Measurements from ENCODE around the gene SLC9A3.

The SLC9A3 gene

DNA sequence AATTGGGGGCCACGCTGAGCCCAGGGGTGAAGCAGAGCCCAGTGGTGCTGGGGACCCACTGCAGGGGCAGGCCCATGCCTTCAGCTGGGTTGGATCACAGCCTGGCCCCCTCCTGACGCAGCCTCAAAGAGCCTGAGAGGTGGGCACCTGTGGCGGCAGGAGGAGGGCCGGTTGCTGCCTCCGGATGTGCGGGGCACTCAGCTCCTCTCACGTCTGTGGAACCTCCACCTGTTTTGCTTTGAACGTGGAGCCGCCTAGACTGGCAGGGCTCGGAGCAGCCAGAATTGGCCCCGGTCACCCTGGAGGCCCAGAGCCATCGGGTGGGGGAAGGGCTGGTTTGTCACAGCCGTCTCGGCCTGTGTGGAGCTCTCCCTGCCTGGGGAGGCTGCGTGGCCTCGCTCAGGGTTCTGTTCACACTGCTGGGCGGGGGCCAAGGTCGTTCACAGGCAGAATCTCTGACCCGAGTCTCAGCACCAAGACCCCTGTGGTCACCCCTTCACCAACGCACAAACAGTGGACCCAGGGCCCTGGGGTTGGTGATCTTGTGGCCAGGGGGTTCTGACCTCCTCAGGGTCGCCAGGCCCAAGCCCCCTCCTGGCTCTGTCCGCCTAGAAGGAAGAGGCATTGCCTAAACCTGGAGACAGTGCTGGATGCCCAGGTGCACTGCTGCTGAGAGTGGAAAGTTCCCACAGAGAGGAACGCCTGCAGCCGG, 9.2 kb upstream of the SLC9A3 start:
- Histone ChIP-seq H3K4me1 (ENCODE audit: insufficient read depth, low read length) (no peaks in the 10 kb centered on the region), H3K27ac (ENCODE audit: low read length) (no peak overlapping the region), H3K79me2 (ENCODE audit: insufficient read depth, low read length) (no peaks in the 10 kb centered on the region), H3K9ac (ENCODE audit: low read depth, low read length) (no peak overlapping the region), H3K36me3 (ENCODE audit: insufficient read depth, low read length) (no peaks in the 10 kb centered on the region), H3K27me3 (ENCODE audit: insufficient read depth, low read length, poor library complexity) (no peaks in the 10 kb centered on the region), H3K4me2 (ENCODE audit: insufficient read depth, low read length) (no peak overlapping the region), H2AFZ (ENCODE audit: low read depth, low read length) (no peak overlapping the region), H4K20me1 (ENCODE audit: insufficient read depth, low read length) (no peaks in the 10 kb centered on the region), H3K4me3 (ENCODE audit: low read depth in 1 of 2, low read length in 2 of 2) (no peak overlapping the region), H3K9me3 (ENCODE audit: insufficient read depth, low read length, severe bottlenecking) (no peaks in the 10 kb centered on the region)
- DNase-seq (no peak), ATAC-seq (ENCODE audit: insufficient read depth, low read depth) (no peak)
- TF ChIP-seq EZH2 (IDR thresholded peaks at IDR 0.05; ENCODE audit: borderline replicate concordance, low read depth, low read length, severe bottlenecking), result no peak
- TF ChIP-seq, protein P1, sequence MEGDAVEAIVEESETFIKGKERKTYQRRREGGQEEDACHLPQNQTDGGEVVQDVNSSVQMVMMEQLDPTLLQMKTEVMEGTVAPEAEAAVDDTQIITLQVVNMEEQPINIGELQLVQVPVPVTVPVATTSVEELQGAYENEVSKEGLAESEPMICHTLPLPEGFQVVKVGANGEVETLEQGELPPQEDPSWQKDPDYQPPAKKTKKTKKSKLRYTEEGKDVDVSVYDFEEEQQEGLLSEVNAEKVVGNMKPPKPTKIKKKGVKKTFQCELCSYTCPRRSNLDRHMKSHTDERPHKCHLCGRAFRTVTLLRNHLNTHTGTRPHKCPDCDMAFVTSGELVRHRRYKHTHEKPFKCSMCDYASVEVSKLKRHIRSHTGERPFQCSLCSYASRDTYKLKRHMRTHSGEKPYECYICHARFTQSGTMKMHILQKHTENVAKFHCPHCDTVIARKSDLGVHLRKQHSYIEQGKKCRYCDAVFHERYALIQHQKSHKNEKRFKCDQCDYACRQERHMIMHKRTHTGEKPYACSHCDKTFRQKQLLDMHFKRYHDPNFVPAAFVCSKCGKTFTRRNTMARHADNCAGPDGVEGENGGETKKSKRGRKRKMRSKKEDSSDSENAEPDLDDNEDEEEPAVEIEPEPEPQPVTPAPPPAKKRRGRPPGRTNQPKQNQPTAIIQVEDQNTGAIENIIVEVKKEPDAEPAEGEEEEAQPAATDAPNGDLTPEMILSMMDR (IDR thresholded peaks at IDR 0.05; ENCODE audit: borderline replicate concordance, extremely low read depth, low read length, poor library complexity, severe bottlenecking), result no peak

DNA sequence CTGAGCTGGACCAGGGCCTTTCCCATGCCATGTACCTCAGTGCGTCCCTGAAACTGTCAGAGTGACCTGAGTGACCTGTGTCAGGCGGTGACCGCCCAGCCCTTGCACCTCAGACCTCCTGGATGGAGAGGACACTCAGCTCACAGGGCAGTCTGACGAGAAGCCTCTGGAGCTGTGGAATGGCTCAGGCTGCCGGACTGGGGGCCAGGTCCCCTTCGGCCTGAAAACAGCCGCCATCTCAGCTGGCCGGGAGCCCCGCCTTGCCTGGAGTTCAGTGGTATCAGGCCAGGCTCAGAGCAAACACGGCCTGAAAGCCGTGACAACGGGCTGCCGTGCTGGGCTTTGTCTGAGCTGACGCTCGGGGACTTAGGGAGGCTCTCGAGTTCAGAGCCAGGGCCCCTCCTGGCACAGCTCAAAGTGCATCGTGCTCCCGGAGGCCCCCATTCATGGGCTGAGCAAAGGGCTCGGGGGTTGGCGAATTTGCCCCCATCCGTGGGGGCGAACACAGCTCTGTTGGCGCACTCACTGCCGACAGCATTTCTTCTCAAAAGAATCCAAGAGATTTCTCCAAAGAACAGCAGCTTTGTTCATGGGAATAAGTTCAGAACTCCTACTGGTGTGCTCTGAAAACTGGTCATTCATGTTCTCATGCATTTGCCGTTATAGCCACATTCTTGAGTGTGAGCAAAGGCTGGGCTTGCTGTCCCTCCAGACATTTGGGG, 8.4 kb upstream of the SLC9A3 start:
- no peaks in the 10 kb centered on the region for H3K27me3 ChIP-seq (ENCODE audit: insufficient read depth, low read length, poor library complexity)
- no peaks in the 10 kb centered on the region for H3K4me1 ChIP-seq (ENCODE audit: insufficient read depth, low read length)
- no peak overlapping the region for H3K4me3 ChIP-seq (ENCODE audit: low read depth in 1 of 2, low read length in 2 of 2)
- DNase-seq (no peak), ATAC-seq (ENCODE audit: insufficient read depth, low read depth) (no peak)
- no peaks in the 10 kb centered on the region for H4K20me1 ChIP-seq (ENCODE audit: insufficient read depth, low read length)
- H3K4me2 ChIP-seq (ENCODE audit: insufficient read depth, low read length), result no peak overlapping the region
- H3K27ac ChIP-seq (ENCODE audit: low read length), result no peak overlapping the region
- H3K9me3 ChIP-seq (ENCODE audit: insufficient read depth, low read length, severe bottlenecking), result no peaks in the 10 kb centered on the region
- no peaks in the 10 kb centered on the region for H3K79me2 ChIP-seq (ENCODE audit: insufficient read depth, low read length)
- H3K36me3 ChIP-seq (ENCODE audit: insufficient read depth, low read length), result no peaks in the 10 kb centered on the region
- TF ChIP-seq EZH2 (IDR thresholded peaks at IDR 0.05; ENCODE audit: borderline replicate concordance, low read depth, low read length, severe bottlenecking), result no peak
- TF ChIP-seq, protein P1 (IDR thresholded peaks at IDR 0.05; ENCODE audit: borderline replicate concordance, extremely low read depth, low read length, poor library complexity, severe bottlenecking), result no peak
- no peak overlapping the region for H3K9ac ChIP-seq (ENCODE audit: low read depth, low read length)
- H2AFZ ChIP-seq (ENCODE audit: low read depth, low read length), result no peak overlapping the region

DNA sequence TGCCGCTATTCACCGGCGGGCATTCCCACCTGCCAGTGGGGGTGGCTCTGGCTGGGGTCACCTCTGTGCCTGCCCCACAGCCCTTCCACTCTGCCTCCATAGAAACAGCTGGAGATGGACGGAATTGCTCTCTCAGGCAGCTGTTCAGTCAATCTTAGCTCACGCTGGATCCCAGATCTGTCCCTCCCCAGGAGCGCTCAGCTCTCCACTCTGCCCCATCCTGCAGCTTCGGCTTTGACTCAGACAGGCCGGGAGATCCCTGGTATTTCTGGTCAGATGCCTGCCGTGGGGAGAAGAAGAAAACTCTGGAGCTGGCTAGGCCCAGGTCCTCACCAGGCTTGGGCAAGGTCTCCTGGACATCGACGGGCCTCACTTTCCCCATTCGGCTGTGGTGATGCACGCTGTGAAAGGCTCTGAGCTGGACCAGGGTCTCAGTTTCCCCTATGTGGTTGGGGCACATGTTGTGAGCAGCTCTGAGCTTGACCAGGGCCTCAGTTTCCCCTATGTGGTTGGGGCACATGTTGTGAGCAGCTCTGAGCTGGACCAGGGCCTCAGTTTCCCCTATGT, 7.6 kb upstream of the SLC9A3 start:
- Histone ChIP-seq H3K4me2 (ENCODE audit: insufficient read depth, low read length) (no peak overlapping the region), H3K27ac (ENCODE audit: low read length) (no peak overlapping the region), H3K36me3 (ENCODE audit: insufficient read depth, low read length) (no peaks in the 10 kb centered on the region), H3K9me3 (ENCODE audit: insufficient read depth, low read length, severe bottlenecking) (no peaks in the 10 kb centered on the region), H3K9ac (ENCODE audit: low read depth, low read length) (no peak overlapping the region), H3K4me3 (ENCODE audit: low read depth in 1 of 2, low read length in 2 of 2) (no peak overlapping the region), H4K20me1 (ENCODE audit: insufficient read depth, low read length) (no peaks in the 10 kb centered on the region), H2AFZ (ENCODE audit: low read depth, low read length) (no peak overlapping the region), H3K4me1 (ENCODE audit: insufficient read depth, low read length) (peaks cover 5% of the 10 kb centered on the region), H3K27me3 (ENCODE audit: insufficient read depth, low read length, poor library complexity) (no peaks in the 10 kb centered on the region), H3K79me2 (ENCODE audit: insufficient read depth, low read length) (no peaks in the 10 kb centered on the region)
- no peak for TF ChIP-seq EZH2 (IDR thresholded peaks at IDR 0.05; ENCODE audit: borderline replicate concordance, low read depth, low read length, severe bottlenecking)
- TF ChIP-seq, protein P1 (IDR thresholded peaks at IDR 0.05; ENCODE audit: borderline replicate concordance, extremely low read depth, low read length, poor library complexity, severe bottlenecking), result no peak
- ATAC-seq (ENCODE audit: insufficient read depth, low read depth), result no peak
- DNase-seq, result no peak

Measured in DND-41 (cell line).